HUES64 (cell line): ENCODE measurements around the gene KRT26.

Experiments used
- H3K27ac ChIP-seq: 2 replicates; pipeline ENCODE4 v1.7.0; 2013; ENCODE audit warnings: low read depth, low read length, inconsistent platforms
- H3K27me3 ChIP-seq: 2 replicates; pipeline ENCODE4 v1.6.1; 2013; ENCODE audit warnings: mild to moderate bottlenecking, low read length; ENCODE audit not compliant: insufficient read depth
- H3K36me3 ChIP-seq: 2 replicates; pipeline ENCODE4 v1.6.1; 2013; ENCODE audit warnings: mild to moderate bottlenecking, low read length; ENCODE audit not compliant: insufficient read depth
- H3K4me1 ChIP-seq: 2 replicates; pipeline ENCODE4 v1.6.1; 2013; ENCODE audit warnings: mild to moderate bottlenecking, low read length, moderate library complexity; ENCODE audit not compliant: insufficient read depth
- H3K4me3 ChIP-seq: 2 replicates; pipeline ENCODE4 v1.5.1; 2013; ENCODE audit warnings: mild to moderate bottlenecking, low read length, moderate library complexity
- H3K9ac ChIP-seq: 2 replicates; pipeline ENCODE4 v1.6.1; 2013; ENCODE audit warnings: mild to moderate bottlenecking, low read depth, low read length
- H3K9me3 ChIP-seq: 2 replicates; pipeline ENCODE4 v1.6.1; 2013; ENCODE audit warnings: low read depth, low read length; ENCODE audit not compliant: insufficient read depth
- WGBS: fragments of 150-250, 120-280 bp; methylation state at CpG from one replicate; pipeline ENCODE4 v1.1.7; 2013; ENCODE audit warnings: missing lambda C conversion rate; 5-methylcytosine and 5-hydroxymethylcytosine counted together

KRT26 gene

DNA sequence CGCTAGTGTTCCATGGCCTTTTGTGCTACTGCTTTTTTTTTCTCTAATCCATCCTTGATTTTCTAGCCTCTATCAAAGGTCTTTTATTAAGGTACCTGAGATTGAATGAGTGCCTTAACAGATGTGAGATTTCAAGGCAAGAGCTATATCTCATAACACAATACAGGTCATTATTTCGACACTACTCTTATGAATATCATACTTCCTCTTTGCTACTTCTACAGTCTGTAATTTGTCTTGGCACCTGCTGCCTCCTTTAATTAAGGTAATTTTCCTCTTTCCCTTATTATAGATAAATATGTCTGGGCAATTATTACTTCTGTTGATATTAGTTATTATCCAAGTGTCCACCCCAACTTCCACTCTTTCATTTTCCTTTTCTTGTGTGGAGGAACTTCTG lies 22.5 kb upstream of the KRT26 start:
- Histone ChIP-seq H3K27me3 (peaks cover 8% of the 10 kb centered on the region), H3K27ac (no peak overlapping the region), H3K4me1 (no peaks in the 10 kb centered on the region), H3K36me3 (no peaks in the 10 kb centered on the region), H3K9me3 (no peaks in the 10 kb centered on the region), H3K9ac (no peak overlapping the region), H3K4me3 (no peak overlapping the region)
- WGBS = 92% methylated on average over 2 of the region's 2 CpGs

DNA sequence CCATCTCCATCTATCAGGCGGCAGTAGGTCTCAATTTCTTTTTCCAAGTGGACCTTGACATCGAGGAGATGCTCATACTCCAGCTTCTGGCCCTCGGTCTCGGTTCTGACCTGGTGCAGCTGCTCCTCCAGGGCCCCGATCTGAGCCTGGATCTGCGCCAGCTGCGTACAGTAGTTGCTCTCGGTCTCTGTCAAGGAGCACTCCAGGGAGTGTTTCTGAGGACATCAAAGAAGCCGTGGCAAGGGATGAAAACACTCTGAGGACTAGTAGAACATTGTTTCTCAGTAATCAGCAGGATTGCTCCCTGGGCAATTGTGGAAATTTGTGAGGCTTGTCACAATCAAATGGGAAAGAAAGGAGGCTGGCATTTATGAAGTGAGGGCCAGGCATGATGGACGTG lies 21.8 kb upstream of the KRT26 start:
- Histone ChIP-seq H3K4me1 (no peaks in the 10 kb centered on the region), H3K9me3 (no peaks in the 10 kb centered on the region), H3K27ac (no peak overlapping the region), H3K27me3 (peaks cover 5% of the 10 kb centered on the region; the same call in 1 of the 2 replicates), H3K36me3 (no peaks in the 10 kb centered on the region), H3K4me3 (no peak overlapping the region), H3K9ac (no peak overlapping the region)
- 91% methylated on average over 10 of the region's 10 CpGs for WGBS

GRCh38 chr17:40791787-40792436 lies 19.9 kb upstream of the KRT26 start:
- Histone ChIP-seq H3K9me3 (no peaks in the 10 kb centered on the region), H3K27me3 (peaks cover 5% of the 10 kb centered on the region; the same call in 1 of the 2 replicates), H3K27ac (no peak overlapping the region), H3K9ac (no peak overlapping the region), H3K4me3 (no peak overlapping the region), H3K36me3 (no peaks in the 10 kb centered on the region), H3K4me1 (no peaks in the 10 kb centered on the region)
- 53% methylated on average over 5 of the region's 6 CpGs for WGBS

DNA sequence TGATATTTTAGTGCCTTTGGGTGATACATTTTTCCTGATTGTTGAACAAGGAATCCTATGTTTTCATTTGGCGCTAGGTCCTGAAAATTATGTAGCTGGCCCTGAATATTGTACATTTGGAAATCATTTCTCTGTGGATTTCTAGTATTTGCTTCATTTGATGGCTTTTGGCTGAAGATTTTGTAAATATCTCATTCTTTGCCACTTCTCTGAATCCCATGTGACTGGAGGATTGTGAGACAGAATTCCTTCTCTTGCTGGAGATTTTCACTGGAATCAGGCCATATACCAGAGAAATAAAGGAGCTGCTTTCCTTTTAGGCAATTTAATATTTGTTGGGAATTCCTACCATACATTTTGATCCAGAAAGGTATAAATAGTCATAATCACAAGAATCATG lies 19.1 kb upstream of the KRT26 start:
- H3K36me3 ChIP-seq = no peaks in the 10 kb centered on the region
- H3K4me1 ChIP-seq = no peaks in the 10 kb centered on the region
- no peak overlapping the region for H3K9ac ChIP-seq
- no peak overlapping the region for H3K4me3 ChIP-seq
- no peaks in the 10 kb centered on the region for H3K9me3 ChIP-seq
- 91% methylated on average over 1 of the region's 1 CpG for WGBS
- H3K27me3 ChIP-seq = peaks cover 5% of the 10 kb centered on the region; the same call in 1 of the 2 replicates
- no peak overlapping the region for H3K27ac ChIP-seq

GRCh38 chr17:40782450-40782849 lies 10.4 kb upstream of the KRT26 start, which contains the start of gene KRT27:
Gene KRT27 (minus strand): TSS chr17:40782550. CDS start chr17:40782493, 57 bp downstream.
- H3K27me3 ChIP-seq = peaks cover 26% of the 10 kb centered on the region
- H3K4me1 ChIP-seq = no peaks in the 10 kb centered on the region
- 99% methylated on average over 4 of the region's 4 CpGs for WGBS
- H3K27ac ChIP-seq = no peak within 1 kb of the TSS
- H3K36me3 ChIP-seq = no peaks in the 10 kb centered on the region
- no peak within 1 kb of the TSS for H3K4me3 ChIP-seq
- no peak within 1 kb of the TSS for H3K9ac ChIP-seq
- no peaks in the 10 kb centered on the region for H3K9me3 ChIP-seq

GRCh38 chr17:40779181-40779909 lies 7.3 kb upstream of the KRT26 start:
- Histone ChIP-seq H3K9me3 (no peaks in the 10 kb centered on the region), H3K4me3 (no peak overlapping the region), H3K36me3 (no peaks in the 10 kb centered on the region), H3K9ac (no peak overlapping the region), H3K27ac (no peak overlapping the region), H3K27me3 (peaks cover 26% of the 10 kb centered on the region), H3K4me1 (no peaks in the 10 kb centered on the region)
- 84% methylated on average over 36 of the region's 37 CpGs for WGBS

GRCh38 chr17:40778461-40778860 lies 6.5 kb upstream of the KRT26 start:
- no peak overlapping the region for H3K4me3 ChIP-seq
- no peak overlapping the region for H3K27ac ChIP-seq
- WGBS = 95% methylated on average over 4 of the region's 5 CpGs
- H3K4me1 ChIP-seq = no peaks in the 10 kb centered on the region
- no peaks in the 10 kb centered on the region for H3K36me3 ChIP-seq
- H3K27me3 ChIP-seq = peaks cover 26% of the 10 kb centered on the region
- H3K9me3 ChIP-seq = no peaks in the 10 kb centered on the region
- no peak overlapping the region for H3K9ac ChIP-seq

GRCh38 chr17:40777971-40778370 lies 6.0 kb upstream of the KRT26 start:
- Histone ChIP-seq H3K9ac (no peak overlapping the region), H3K27ac (no peak overlapping the region)

DNA sequence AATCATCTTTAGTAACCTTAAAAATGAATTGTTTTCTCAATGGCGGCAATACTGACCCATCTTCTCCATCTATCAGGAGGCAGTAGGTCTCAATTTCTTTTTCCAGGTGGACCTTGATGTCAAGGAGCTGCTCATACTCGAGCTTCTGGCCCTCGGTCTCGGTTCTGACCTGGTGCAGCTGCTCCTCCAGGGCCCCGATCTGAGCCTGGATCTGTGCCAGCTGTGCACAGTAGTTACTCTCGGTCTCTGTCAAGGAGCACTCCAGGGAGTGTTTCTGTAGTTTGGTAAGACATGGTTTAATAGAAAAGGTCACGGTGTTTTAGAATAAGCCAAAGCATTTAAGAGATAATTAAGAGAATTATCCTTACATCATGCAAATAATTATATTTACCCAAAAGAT lies 5.5 kb upstream of the KRT26 start:
- WGBS = 90% methylated on average over 6 of the region's 7 CpGs
- no peak overlapping the region for H3K4me3 ChIP-seq
- no peaks in the 10 kb centered on the region for H3K4me1 ChIP-seq
- no peak overlapping the region for H3K27ac ChIP-seq
- H3K27me3 ChIP-seq = peaks cover 26% of the 10 kb centered on the region
- H3K9me3 ChIP-seq = no peaks in the 10 kb centered on the region
- H3K9ac ChIP-seq = no peak overlapping the region
- no peaks in the 10 kb centered on the region for H3K36me3 ChIP-seq

More at GRCh38 chr17:40777971-40778370, 6.0 kb upstream of the KRT26 start:
- Histone ChIP-seq H3K27me3 (peaks cover 26% of the 10 kb centered on the region), H3K36me3 (no peaks in the 10 kb centered on the region), H3K4me1 (no peaks in the 10 kb centered on the region), H3K4me3 (no peak overlapping the region), H3K9me3 (no peaks in the 10 kb centered on the region)
- 100% methylated on average over 1 of the region's 3 CpGs for WGBS

- Histone ChIP-seq H3K27ac (no peak overlapping the region), H3K36me3 (no peaks in the 10 kb centered on the region), H3K4me3 (no peak overlapping the region), H3K9ac (no peak overlapping the region), H3K4me1 (no peaks in the 10 kb centered on the region), H3K27me3 (peaks cover 35% of the 10 kb centered on the region), H3K9me3 (no peaks in the 10 kb centered on the region)
- 90% methylated on average over 3 of the region's 4 CpGs for WGBS
These were observed 3.9 kb upstream of the KRT26 start for GRCh38 chr17:40775945-40776344.

DNA sequence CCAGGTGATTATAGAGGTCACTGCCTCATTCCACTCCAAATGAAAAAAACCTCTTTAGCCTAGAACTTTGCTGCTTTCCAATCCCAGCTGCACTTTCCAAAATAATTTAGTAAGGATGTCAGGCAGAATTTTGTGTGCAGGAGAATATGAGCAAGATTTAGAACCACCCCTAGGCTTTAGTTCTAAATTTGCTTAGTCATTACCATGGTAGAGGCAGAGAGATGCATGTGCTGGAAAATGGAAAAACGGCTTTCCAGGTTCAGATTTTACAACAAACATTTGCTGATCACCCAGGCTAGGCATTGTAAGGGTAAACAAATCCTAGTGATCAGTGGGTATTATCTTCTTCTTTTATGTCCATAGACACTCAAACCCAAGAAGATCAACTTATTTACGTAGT lies 6.3 kb downstream of the KRT26 start:
- WGBS = 91% methylated on average over 1 of the region's 2 CpGs
- Histone ChIP-seq H3K36me3 (no peaks in the 10 kb centered on the region), H3K9ac (no peak overlapping the region), H3K4me1 (no peaks in the 10 kb centered on the region), H3K27ac (no peak overlapping the region), H3K9me3 (peaks cover 25% of the 10 kb centered on the region), H3K4me3 (no peak overlapping the region), H3K27me3 (no peaks in the 10 kb centered on the region)
